CD4-positive, alpha-beta T cell (primary cell): ENCODE data around the gene NOTCH1. TPM values are rescaled to one million over a fixed set of nuclear protein-coding genes. Genes with fewer than 3 reads are reported as not detected.
A peak's percentile ranks its signal among the peaks of the same experiment; 100 is the strongest.

Experiments
- ATAC-seq: fragments of 200-7000 bp; cut with Tn5 transposase; one replicate; pipeline ENCODE4 v1.10.0; 2022; ENCODE audit warnings: mild to moderate bottlenecking; ENCODE audit not compliant: poor library complexity
- CTCF ChIA-PET: fragments of 350-600 bp; sonication (Branson Sonifier 250); formaldehyde crosslinking; loops from one replicate; lab custom pipeline; 2021; ENCODE audit warnings: antibody characterized with exemption, inconsistent platforms; lab: Charles Lee
- POLR2A ChIA-PET: fragments of 350-600 bp; sonication (Branson Sonifier 250); formaldehyde crosslinking; loops from one replicate; lab custom pipeline; 2021; ENCODE audit warnings: antibody characterized with exemption, inconsistent platforms; lab: Charles Lee
- DNase-seq, 14 experiments: peaks; one replicate each; pipeline ENCODE4 v3.0.0-alpha.2; 2013 to 2020; ENCODE audit warnings: mixed read lengths in 2 of 14
- H3K27ac ChIP-seq, 2 donors: one replicate each; pipeline versions ENCODE4 v1.5.1 to v1.7.0; 2013; ENCODE audit warnings: low read length in 2 of 2, low read depth in 1 of 2, mild to moderate bottlenecking in 1 of 2
- H3K27me3 ChIP-seq, 2 experiments: 1 replicate in 1 of 2; 2 replicates in 1 of 2; pipeline versions ENCODE4 v1.6.1 to v1.7.0; 2013; ENCODE audit warnings: low read length in 2 of 2, control low read depth in 1 of 2, mild to moderate bottlenecking in 1 of 2, moderate library complexity in 1 of 2; ENCODE audit not compliant: insufficient read depth in 2 of 2, control insufficient read depth in 1 of 2
- H3K36me3 ChIP-seq: one replicate; pipeline ENCODE4 v1.6.1; 2013; ENCODE audit warnings: low read length, control low read depth; ENCODE audit not compliant: insufficient read depth
- H3K4me1 ChIP-seq: one replicate; pipeline ENCODE4 v1.6.1; 2013; ENCODE audit warnings: low read length, control low read depth; ENCODE audit not compliant: insufficient read depth
- H3K4me3 ChIP-seq: one replicate; pipeline ENCODE4 v1.5.1; 2013; ENCODE audit warnings: mild to moderate bottlenecking, low read length, moderate library complexity
- H3K9me3 ChIP-seq, 2 experiments: 1 replicate in 1 of 2; 2 replicates in 1 of 2; pipeline versions ENCODE4 v1.6.1 to v1.7.0; 2013; ENCODE audit warnings: low read length in 2 of 2, mild to moderate bottlenecking in 2 of 2, control low read depth in 1 of 2, moderate library complexity in 1 of 2; ENCODE audit not compliant: control insufficient read depth in 1 of 2, insufficient read depth in 1 of 2
- H3K27ac Mint-ChIP-seq: one replicate; pipeline ENCODE4 v1.8.0; 2020; ENCODE audit warnings: mixed read lengths
- H3K27me3 Mint-ChIP-seq: one replicate; pipeline ENCODE4 v1.8.0; 2021; ENCODE audit warnings: mixed read lengths
- H3K36me3 Mint-ChIP-seq: one replicate; pipeline ENCODE4 v1.8.0; 2021; ENCODE audit warnings: low read depth, mixed read lengths
- H3K4me1 Mint-ChIP-seq: one replicate; pipeline ENCODE4 v1.8.0; 2021; ENCODE audit warnings: low read depth, mixed read lengths
- H3K4me3 Mint-ChIP-seq: one replicate; pipeline ENCODE4 v1.8.0; 2020; ENCODE audit warnings: mild to moderate bottlenecking, mixed read lengths
- H3K9me3 Mint-ChIP-seq: one replicate; pipeline ENCODE4 v1.8.0; 2020; ENCODE audit warnings: mixed read lengths
- CTCF ChIP-seq: fragments of 200-600 bp; IDR thresholded peaks from one replicate; pipeline ENCODE4 v1.8.0; 2022; ENCODE audit warnings: antibody characterized with exemption, mild to moderate bottlenecking
- intact Hi-C, 2 experiments: fragments of 100-400 bp; cut with DNase I in 1 of 2; cut with micrococcal nuclease in 1 of 2; formaldehyde crosslinking; loops; one replicate each; pipeline versions ENCODE4 v1.15.1 to v1.9.0; 2023 to 2025; cut with DNase I, micrococcal nuclease
- total RNA-seq, 174 experiments: library from RNA in 2 of 174; stranded (reverse) in 2 of 174; gene quantifications; one replicate each; pipeline ENCODE4 v1.2.3 and lab custom pipeline; 2021 to 2026

Gene NOTCH1
- total RNA-seq, 2 experiments from 2014 or later: 30.8 to 34.2 TPM

DNA sequence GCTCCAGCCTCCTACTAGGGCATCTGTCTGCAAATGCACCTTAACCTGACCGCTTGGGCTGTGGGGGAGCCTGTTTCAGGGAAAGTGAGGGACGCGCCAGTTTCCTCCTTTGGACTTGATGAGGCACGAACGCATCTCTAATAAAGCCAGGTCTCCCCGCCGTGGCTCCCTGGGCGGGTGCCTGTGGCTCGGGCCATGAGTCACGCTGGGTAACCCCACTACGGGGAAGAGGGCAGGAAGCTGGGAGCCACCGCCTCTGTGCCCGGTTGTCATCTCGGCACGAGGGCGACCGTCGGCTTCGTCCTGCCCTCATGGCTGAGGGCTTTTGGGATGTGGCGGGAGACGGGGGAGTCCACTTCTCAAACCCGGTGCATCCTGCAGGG, 12.1 kb downstream of the NOTCH1 start:
- CTCF ChIA-PET: interaction anchor here (1.2 to 1.4 kb wide), 2 partner anchors 45 to 98 kb away, joined by 3 to 4 read pairs; no protein-coding TSS in a partner anchor
- H3K36me3 Mint-ChIP-seq: no peaks in the 10 kb centered on the region
- intact Hi-C loops: no loop called here
- Histone ChIP-seq H3K9me3 (no peaks in the 10 kb centered on the region), H3K4me3 (peak overlapping the region; percentile 49), H3K36me3 (peaks cover 9% of the 10 kb centered on the region), H3K27ac (peak overlapping the region; percentile 55 to 60), H3K27me3 (no peaks in the 10 kb centered on the region), H3K4me1 (peaks cover 97% of the 10 kb centered on the region)
- POLR2A ChIA-PET: interaction anchor here (1.2 to 1.6 kb wide), 5 partner anchors 10 to 194 kb away, joined by 3 to 7 read pairs (median 5); no protein-coding TSS in a partner anchor
- DNase-seq (peak; percentile 44 to 88 (median 77)), ATAC-seq (peak; percentile 63)
- H3K4me1 Mint-ChIP-seq: peaks cover 51% of the 10 kb centered on the region
- peak overlapping the region; percentile 94 for H3K27ac Mint-ChIP-seq
- no peaks in the 10 kb centered on the region for H3K9me3 Mint-ChIP-seq
- no peaks in the 10 kb centered on the region for H3K27me3 Mint-ChIP-seq
- peak overlapping the region; percentile 78 for H3K4me3 Mint-ChIP-seq
- TF ChIP-seq CTCF: no peak

DNA sequence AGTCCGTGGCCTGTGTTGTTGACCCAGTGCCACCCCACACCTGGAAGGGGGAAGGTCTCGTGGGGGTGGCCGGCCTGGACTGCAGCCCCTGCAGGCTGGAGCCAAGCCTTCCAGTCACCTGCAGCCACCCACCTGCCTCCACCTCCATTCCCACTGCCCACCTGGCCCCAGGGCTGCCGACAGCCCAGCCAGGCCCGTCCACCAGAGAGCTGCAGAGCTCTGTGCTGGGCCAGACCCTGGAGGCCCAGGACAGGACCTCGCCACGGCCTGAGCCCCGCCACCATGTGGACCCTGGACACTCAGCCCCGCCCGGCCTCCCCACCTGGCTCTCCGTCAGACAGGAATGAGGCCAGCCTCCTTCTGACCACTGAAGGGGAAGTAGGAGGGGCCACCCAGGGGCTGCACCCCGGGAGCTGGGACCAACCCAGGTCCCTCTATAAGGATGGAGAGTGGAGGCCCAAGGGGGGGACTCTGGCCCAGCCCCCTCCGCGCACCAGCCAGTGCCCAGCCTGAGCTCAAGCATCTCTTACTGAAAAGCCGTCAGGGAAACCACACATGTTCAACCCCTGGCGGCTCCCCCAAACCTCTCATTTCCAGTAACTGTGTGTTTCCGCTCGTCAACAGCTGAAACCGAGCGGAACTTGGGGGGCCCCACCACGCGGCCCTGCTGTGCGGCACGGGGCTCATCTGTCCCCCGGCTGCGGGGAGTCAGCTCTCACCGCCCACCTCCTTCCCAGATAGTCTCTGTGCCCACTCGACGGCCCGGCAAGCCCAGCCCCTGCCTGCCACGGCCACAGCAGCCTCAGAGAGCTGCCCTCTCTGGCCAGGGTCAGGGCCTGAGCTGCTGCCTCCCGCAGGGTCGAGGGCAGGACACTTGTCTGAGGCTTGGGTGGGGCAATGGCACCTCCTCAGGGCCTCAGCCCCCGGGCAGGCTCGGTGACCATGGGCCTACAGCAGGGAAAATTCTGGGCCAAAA, 12.8 kb downstream of the NOTCH1 start:
- CTCF ChIA-PET: interaction anchor here (1.2 to 1.4 kb wide), 2 partner anchors 44 to 98 kb away, joined by 3 to 4 read pairs; no protein-coding TSS in a partner anchor
- peak overlapping the region; percentile 49 for H3K4me3 ChIP-seq
- intact Hi-C loops: no loop called here

More for the DNA sequence above, 12.8 kb downstream of the NOTCH1 start:
- peak overlapping the region; percentile 78 for H3K4me3 Mint-ChIP-seq
- no peaks in the 10 kb centered on the region for H3K27me3 Mint-ChIP-seq
- H3K4me1 Mint-ChIP-seq: peaks cover 45% of the 10 kb centered on the region
- Histone ChIP-seq H3K4me1 (peaks cover 95% of the 10 kb centered on the region), H3K9me3 (no peaks in the 10 kb centered on the region), H3K27ac (peak overlapping the region; percentile 55 to 60), H3K27me3 (no peaks in the 10 kb centered on the region), H3K36me3 (peaks cover 9% of the 10 kb centered on the region)
- TF ChIP-seq CTCF: no peak
- DNase-seq (peak in 12 of 14 experiments; percentile 33 to 81 (median 62)), ATAC-seq (peak; percentile 69)
- H3K27ac Mint-ChIP-seq: peak overlapping the region; percentile 94
- H3K9me3 Mint-ChIP-seq: no peaks in the 10 kb centered on the region
- H3K36me3 Mint-ChIP-seq: no peaks in the 10 kb centered on the region
- POLR2A ChIA-PET: interaction anchor here (0.9 to 1.6 kb wide), 7 partner anchors 9 to 195 kb away, joined by 3 to 7 read pairs (median 4); no protein-coding TSS in a partner anchor
